Lower leg skin (tissue), 4 donors: ENCODE measurements around the gene DDX47. TPM values are rescaled to one million over a fixed set of nuclear protein-coding genes. Genes with fewer than 3 reads are reported as not detected.

Source experiments
- DNase-seq, 2 donors: peaks; one replicate each; pipeline ENCODE4 v3.0.0-alpha.2; 2019; ENCODE audit warnings: low spot score in 2 of 2
- H3K4me3 ChIP-seq: fragments of 200-600 bp; sonication (generic); 2 replicates; pipeline ENCODE4 v1.5.1; 2017; ENCODE audit warnings: mild to moderate bottlenecking, low read depth; ENCODE audit not compliant: poor library complexity, severe bottlenecking
- POLR2A ChIP-seq, 2 donors: fragments of 450-650 bp; IDR thresholded peaks; one replicate each; pipeline ENCODE4 v1.6.1; 2016 to 2017; ENCODE audit warnings: antibody characterized with exemption in 2 of 2, mild to moderate bottlenecking in 1 of 2, moderate library complexity in 1 of 2
- WGBS, 2 donors: methylation state at CpG; one replicate each; pipeline ENCODE4 v1.1.5; 2018; 5-methylcytosine and 5-hydroxymethylcytosine counted together
- intact Hi-C: fragments of 100-400 bp; cut with DNase I; formaldehyde crosslinking; loops from one replicate; pipeline ENCODE4 v1.15.0; 2023; ENCODE audit warnings: low total_unique reads
- microRNA counts, 2 donors: library from miRNA; unstranded; fragments of <30 nt; microRNA quantifications; one replicate each; lab custom pipeline; 2016
- microRNA-seq, 2 donors: library from miRNA; unstranded; fragments of <30 nt; microRNA quantifications; one replicate each; pipeline ENCODE4, GENCODE V29; 2016; ENCODE audit warnings: borderline replicate concordance in 2 of 2, borderline number of aligned reads in 1 of 2
- total RNA-seq, 4 donors: library from RNA; depleted of rRNA; stranded (reverse); fragments of >200 nt; gene quantifications; one replicate each; pipeline ENCODE4 v1.1.0, GENCODE V29; 2016
- TF ChIP-seq, protein P1 (sequence below), 3 donors: fragments of 450-650 bp; IDR thresholded peaks; one replicate each; pipeline ENCODE4 v1.5.1; 2016; ENCODE audit warnings: antibody characterized with exemption in 3 of 3, mild to moderate bottlenecking in 3 of 3, moderate library complexity in 2 of 3

DDX47 gene
- total RNA-seq, 4 donors from 2014 or later, result 38.7 to 59.8 (median 55.4) TPM

DNA sequence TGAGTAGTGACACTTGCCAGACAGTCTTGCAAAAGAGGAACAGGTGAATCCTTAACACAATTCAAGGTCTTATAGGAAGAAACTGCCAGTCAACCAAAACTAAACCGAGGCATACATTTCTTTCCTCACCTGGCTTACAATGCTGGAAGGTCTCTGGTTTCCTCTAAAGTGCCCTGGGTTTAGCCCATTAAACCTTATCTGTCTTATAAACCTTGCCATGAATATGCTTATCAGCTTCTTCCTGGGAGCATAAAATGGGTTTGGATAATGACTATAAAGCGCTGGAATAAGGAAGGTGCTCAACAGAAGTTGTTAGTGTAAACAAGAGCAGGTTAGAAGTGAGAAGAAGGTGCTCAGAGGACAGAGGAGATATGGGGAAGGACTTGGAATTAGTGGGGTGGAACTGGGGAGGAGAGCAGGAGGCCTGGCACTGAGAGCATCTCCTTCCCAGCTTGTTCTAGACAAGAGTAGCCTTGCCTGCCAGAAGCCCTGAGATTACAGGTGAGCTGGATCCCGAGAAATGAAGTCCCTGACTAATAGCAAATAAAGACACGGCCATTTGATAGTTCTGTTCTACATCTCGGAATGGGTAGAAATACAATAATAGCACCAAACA is 64.1 kb downstream of the DDX47 start:
- TF ChIP-seq, protein P1, sequence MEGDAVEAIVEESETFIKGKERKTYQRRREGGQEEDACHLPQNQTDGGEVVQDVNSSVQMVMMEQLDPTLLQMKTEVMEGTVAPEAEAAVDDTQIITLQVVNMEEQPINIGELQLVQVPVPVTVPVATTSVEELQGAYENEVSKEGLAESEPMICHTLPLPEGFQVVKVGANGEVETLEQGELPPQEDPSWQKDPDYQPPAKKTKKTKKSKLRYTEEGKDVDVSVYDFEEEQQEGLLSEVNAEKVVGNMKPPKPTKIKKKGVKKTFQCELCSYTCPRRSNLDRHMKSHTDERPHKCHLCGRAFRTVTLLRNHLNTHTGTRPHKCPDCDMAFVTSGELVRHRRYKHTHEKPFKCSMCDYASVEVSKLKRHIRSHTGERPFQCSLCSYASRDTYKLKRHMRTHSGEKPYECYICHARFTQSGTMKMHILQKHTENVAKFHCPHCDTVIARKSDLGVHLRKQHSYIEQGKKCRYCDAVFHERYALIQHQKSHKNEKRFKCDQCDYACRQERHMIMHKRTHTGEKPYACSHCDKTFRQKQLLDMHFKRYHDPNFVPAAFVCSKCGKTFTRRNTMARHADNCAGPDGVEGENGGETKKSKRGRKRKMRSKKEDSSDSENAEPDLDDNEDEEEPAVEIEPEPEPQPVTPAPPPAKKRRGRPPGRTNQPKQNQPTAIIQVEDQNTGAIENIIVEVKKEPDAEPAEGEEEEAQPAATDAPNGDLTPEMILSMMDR (IDR thresholded peaks at IDR 0.05), result no peak
- no peak for TF ChIP-seq POLR2A (IDR thresholded peaks at IDR 0.05)
- DNase-seq, result no peak
- WGBS, 2 donors, result 49 to 50% methylated on average over 5 of the region's 5 CpGs

GRCh38 chr12:12877781-12878455 is 64.8 kb downstream of the DDX47 start:
- TF ChIP-seq POLR2A (IDR thresholded peaks at IDR 0.05), result no peak
- TF ChIP-seq, protein P1 (IDR thresholded peaks at IDR 0.05), result no peak
- intact Hi-C loops, result no loop called here
- DNase-seq, result no peak
- 33 to 43% methylated on average over 9 of the region's 9 CpGs for WGBS, 2 donors
- no peak overlapping the region for H3K4me3 ChIP-seq

More for the DNA sequence above, 64.1 kb downstream of the DDX47 start:
- intact Hi-C loops, result no loop called here
- no peak overlapping the region for H3K4me3 ChIP-seq

MicroRNAs encoded within 50 kb of the gene (microRNA counts, 767-probe panel; counts per million panel counts)
- 0 to 358 counts per million in 2 donors for microRNA hsa-miR-613 (lab: Ali Mortazavi, UCI)

Small RNAs within 50 kb of the gene (microRNA-seq; reads per million reads assigned to microRNA genes)
- 0 reads per million in 2 donors for gene MIR613

Other genes with a start within 250 kb of the DDX47 start
- 10 to 100 TPM; 36.1 to 47.0 (median 44.5) TPM for gene CREBL2, start 201.5 kb upstream of the DDX47 start, total RNA-seq
- gene GPR19, start 117.2 kb upstream of the DDX47 start, total RNA-seq, result under 1 TPM in 1 of 4 donors, not detected in 3; 0.13 TPM
- gene CDKN1B, start 96.0 kb upstream of the DDX47 start, total RNA-seq, result 100 to 1,000 TPM in 3 of 4 donors, 10 to 100 TPM in 1; 74.3 to 104 (median 101) TPM
- 10 to 100 TPM; 26.1 to 89.7 (median 34.7) TPM for gene APOLD1, start 27.7 kb upstream of the DDX47 start, total RNA-seq
- gene GPRC5A, start 78.2 kb downstream of the DDX47 start, total RNA-seq, result 1 to 10 TPM; 2.1 to 9.4 (median 5.3) TPM
- 10 to 100 TPM in 2 of 4 donors, not detected in 2; 27.9 to 51.1 TPM for gene GPRC5D, start 138.8 kb downstream of the DDX47 start, total RNA-seq
- 10 to 100 TPM; 34.1 to 41.5 (median 37.5) TPM for gene HEBP1, start 186.9 kb downstream of the DDX47 start, total RNA-seq
- 10 to 100 TPM; 19.3 to 41.4 (median 25.6) TPM for gene FAM234B, start 231.0 kb downstream of the DDX47 start, total RNA-seq